ENCODE data around the gene KCNH4.

DNA sequence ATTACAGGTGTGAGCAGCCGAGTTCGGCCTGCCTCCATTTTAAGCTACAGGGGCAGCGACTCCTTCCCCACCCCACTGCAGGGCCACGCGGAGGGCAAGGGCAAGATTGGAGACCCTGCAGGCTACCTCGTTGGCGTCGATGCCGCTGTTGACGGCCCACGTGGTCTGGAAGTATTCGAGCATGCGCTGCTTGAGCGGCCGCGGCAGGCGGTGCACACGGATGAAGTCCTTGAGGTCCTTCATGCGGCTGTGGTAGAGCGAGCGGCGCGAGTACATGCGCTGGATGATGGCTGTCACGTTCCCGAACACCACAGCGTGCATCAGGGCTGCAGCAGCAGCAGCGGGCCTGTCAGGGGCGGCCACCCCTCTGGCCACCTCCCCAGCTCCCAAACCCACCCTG, 11.6 kb downstream of the KCNH4 start:
- no peak for TF ChIP-seq CTCF (optimal IDR thresholded peaks at IDR 0.05 in 1 of 3, IDR thresholded peaks at IDR 0.05 in 1 of 3, conservative IDR thresholded peaks at IDR 0.05 in 1 of 3; ENCODE audit: extremely low read depth in 1 of 3, insufficient read depth in 2 of 3, low read length in 3 of 3)
- no peak for TF ChIP-seq EZH2 (IDR thresholded peaks at IDR 0.05; ENCODE audit: low read length)
